Measurements from ENCODE around the gene SH3RF3.

Gene SH3RF3

DNA sequence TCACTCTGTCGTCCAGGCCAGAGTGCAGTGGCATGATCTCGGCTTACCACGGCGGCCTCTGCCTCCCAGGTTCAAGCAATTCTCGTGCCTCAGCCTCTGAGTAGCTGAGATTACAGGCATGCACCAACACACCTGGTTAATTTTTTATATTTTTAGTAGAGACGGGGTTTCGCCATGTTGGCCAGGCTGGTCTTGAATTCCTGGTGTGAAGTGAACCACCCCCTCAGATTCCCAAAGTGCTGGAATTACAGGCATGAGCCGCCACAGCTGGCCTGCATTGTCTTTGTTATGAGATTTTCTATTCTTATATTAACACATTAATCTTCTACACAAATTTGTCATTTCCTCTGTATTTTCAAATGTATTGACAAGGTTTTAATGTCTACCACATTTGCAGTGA, 409.5 kb downstream of the SH3RF3 start:
- DNase-seq = no peak

DNA sequence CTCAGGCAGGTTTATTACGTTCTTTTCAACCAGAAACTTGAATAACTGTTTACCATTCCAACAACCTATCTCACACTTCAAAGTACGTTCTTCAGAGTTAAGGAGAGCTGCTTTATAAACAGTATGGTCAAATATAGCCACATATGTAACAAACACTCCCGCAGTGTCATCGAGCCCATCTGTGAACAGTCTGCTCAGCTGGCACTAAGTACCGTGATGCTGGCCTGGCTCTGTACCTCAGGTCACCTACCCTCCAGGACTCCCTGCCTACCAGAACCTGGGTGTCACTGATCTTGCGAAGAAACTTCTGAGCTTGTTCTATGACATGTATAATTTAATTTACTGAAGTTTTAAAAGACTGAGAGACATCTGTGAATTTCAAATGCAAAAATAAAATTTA, 413.4 kb downstream of the SH3RF3 start:
- DNase-seq = no peak

DNA sequence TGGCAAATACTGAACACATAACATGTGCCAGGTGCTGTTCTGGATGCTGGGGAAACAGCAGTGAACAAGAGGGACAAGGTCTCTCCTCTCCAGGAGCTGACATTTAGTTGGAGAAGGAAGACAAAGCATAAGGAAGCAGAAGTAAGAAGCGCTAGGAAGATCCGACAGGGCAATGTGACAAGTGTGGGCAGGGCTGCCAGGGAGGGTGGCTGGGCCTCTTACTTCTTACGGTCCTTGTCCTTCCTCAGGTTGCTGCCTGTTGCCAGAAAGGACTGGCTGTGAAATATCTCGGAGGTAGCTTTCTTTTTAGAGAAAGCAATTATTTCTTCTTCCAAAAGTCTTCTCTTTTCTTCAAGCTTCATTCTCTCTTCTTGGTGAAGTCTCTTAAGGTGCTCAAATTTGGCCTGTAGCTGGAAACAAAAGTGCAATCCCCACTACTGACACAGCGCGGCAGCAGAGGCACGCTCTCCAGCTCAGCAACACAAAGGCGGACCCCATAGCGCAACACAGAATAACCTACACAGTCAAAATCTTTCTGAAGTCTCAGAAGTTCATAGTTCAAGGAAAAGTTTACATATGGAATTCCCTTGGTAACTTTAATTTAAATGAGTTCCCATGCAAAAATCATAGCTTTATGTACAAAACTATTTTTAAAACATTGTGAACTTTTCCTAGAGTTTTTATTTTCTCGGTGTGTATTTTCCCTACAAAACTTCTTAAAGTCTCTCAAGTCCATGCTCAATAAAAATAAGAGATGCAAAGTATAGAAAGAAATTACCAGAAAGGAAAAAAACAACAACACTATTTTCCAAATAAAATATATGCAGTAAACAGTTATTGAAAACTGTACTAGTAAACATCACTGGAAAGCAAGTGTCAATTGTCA, 417.1 kb downstream of the SH3RF3 start:
- DNase-seq = peak; percentile 15

DNA sequence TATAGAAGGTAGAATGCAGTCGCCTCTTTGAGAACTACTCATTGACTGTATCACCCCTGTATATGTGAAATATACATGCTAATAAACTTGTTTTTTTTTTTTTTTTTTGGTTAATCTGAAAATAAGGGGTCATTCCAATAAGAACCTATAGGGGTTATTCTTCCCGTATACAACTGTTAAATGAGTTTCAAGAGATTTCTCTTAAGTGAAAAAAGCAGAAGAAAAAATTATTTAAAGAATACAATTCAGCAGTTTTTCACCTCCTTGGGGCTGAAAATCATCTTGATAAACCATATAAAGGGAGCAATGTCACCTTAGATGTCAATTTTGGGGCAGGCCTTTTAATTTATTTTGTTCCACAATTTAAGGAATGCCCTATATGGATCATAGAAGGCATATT, 418.3 kb downstream of the SH3RF3 start:
- DNase-seq = no peak

DNA sequence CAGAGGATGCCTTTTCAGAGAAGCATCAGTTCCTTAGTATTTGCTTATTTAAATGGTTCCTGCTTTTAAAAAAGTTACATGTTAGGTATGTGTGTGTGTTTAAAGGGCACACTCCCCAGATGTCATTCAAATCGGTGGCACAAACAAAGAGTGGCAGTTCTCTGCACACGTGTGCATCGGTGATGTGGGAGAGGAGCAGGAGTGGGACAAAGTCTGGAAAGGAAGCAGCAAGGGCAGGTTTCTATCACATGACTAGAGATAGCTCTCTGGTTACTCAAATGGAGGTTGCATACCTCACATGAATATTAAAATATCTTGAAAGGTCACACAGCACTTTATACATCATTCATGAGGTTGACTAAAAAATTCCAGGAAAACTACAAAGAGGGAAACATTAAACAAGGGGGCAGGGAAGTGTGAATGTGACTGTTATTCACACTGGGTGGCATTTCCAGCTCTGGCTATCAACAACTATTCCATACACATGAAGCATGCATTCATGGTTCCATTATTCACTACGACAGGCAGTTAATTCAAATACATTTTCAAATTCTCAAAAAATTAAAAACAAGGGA, 420.1 kb downstream of the SH3RF3 start:
- DNase-seq = no peak
